Measurements from ENCODE around the gene KCNN2.
"Not testable (repeated sequence)": the region's sequence is repeated elsewhere in the genome, so short reads cannot be mapped to it uniquely, and the experiment has no call there.

The KCNN2 gene

DNA sequence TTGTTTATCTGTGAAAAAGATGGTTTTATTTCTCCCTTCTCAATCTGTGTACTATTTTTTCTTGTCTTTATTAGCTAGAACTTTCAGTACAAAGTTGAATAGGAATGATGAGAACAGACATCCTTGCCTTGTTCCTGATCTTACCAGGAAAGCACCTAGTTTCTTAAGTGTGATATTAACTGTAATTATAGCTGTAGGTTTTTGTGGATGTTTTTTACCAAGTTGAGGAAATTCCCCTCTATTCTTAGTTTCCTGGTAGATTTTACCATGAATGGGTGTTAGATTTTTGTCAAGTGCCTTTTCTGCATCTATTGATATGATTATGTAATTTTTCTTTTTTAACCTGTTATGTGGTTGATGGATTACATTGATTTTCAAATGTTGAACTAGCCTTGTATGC lies 68.7 kb downstream of the KCNN2 start:
- no peaks in the 10 kb centered on the region for H3K36me3 Mint-ChIP-seq (ENCODE audit: low read depth)
- TF ChIP-seq, protein P1, sequence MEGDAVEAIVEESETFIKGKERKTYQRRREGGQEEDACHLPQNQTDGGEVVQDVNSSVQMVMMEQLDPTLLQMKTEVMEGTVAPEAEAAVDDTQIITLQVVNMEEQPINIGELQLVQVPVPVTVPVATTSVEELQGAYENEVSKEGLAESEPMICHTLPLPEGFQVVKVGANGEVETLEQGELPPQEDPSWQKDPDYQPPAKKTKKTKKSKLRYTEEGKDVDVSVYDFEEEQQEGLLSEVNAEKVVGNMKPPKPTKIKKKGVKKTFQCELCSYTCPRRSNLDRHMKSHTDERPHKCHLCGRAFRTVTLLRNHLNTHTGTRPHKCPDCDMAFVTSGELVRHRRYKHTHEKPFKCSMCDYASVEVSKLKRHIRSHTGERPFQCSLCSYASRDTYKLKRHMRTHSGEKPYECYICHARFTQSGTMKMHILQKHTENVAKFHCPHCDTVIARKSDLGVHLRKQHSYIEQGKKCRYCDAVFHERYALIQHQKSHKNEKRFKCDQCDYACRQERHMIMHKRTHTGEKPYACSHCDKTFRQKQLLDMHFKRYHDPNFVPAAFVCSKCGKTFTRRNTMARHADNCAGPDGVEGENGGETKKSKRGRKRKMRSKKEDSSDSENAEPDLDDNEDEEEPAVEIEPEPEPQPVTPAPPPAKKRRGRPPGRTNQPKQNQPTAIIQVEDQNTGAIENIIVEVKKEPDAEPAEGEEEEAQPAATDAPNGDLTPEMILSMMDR (IDR thresholded peaks at IDR 0.05): no peak
- H3K4me1 Mint-ChIP-seq: no peaks in the 10 kb centered on the region
- H3K27ac Mint-ChIP-seq: no peak overlapping the region
- H3K4me3 Mint-ChIP-seq: no peak overlapping the region
- DNase-seq: no peak
- H3K9me3 Mint-ChIP-seq: peaks cover 11% of the 10 kb centered on the region
- no peaks in the 10 kb centered on the region for H3K27me3 Mint-ChIP-seq (ENCODE audit: low read depth, poor library complexity)

DNA sequence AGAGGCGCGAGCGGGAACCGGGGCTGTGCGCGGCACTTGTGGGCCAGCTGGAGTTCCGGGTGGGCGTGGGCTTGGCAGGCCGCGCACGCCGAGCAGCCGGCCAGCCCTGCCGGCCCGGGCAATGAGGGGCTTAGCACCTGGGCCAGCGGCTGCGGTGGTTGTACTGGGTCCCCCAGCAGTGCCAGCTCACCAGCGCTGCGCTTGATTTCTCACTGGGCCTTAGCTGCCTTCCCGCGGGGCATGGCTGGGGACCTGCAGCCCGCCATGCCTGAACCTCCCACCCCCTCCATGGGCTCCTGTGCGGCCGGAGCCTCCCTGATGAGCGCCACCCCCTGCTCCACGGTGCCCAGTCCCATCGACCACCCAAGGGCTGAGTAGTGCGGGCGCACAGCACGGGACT lies 70.8 kb downstream of the KCNN2 start:
- DNase-seq; H3K36me3 Mint-ChIP-seq (ENCODE audit: low read depth); H3K4me1 Mint-ChIP-seq; H3K27ac Mint-ChIP-seq; H3K4me3 Mint-ChIP-seq; H3K27me3 Mint-ChIP-seq (ENCODE audit: low read depth, poor library complexity): not testable (repeated sequence)
- peaks cover 11% of the 10 kb centered on the region for H3K9me3 Mint-ChIP-seq

DNA sequence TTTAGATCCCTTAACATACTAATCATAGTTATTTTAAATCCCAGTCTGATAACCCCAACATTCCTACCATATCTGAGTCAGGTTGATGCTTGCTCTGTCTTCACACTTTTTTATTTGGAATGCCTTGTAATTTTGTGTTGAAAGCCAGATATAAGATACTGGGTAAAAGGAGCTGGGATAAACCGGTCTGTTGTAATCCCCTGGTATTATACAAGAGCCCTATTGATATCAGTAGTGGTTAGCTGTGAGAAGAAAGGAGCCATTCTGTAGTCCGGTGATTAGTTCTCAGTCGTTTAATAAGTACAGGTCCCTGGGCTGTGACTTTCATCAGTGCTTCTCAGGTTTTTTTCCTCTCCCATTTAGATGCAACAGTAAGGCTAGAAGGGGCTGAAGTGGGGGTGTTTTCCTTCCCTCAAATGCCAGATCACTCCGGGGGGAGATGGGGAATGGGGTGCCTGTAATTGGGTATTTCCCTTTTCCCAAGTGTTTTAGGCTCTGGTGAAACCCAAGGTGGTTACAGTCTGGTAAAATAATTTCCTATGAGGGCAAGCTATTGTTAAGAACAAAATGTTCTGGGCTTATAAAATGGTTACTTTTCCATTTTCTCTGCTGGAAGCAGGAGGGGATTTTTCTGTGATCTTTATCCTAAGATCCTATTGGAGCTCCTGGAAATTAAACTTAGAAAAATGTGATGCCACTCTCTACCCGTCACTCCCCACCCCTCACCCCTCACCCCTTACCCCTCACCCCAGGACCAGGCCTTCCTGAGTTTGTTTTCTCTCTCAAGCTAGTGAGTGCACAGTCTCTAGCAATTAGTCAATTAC lies 72.7 kb downstream of the KCNN2 start:
- H3K27ac Mint-ChIP-seq: no peak overlapping the region
- no peaks in the 10 kb centered on the region for H3K4me1 Mint-ChIP-seq
- H3K36me3 Mint-ChIP-seq (ENCODE audit: low read depth): no peaks in the 10 kb centered on the region
- H3K27me3 Mint-ChIP-seq (ENCODE audit: low read depth, poor library complexity): no peaks in the 10 kb centered on the region
- no peak for DNase-seq
- no peak overlapping the region for H3K4me3 Mint-ChIP-seq
- peaks cover 11% of the 10 kb centered on the region for H3K9me3 Mint-ChIP-seq
- TF ChIP-seq, protein P1 (IDR thresholded peaks at IDR 0.05): no peak

- DNase-seq: no peak
- Mint-ChIP-seq H3K9me3 (peaks cover 11% of the 10 kb centered on the region), H3K4me3 (no peak overlapping the region), H3K36me3 (ENCODE audit: low read depth) (no peaks in the 10 kb centered on the region), H3K27me3 (ENCODE audit: low read depth, poor library complexity) (peaks cover 3% of the 10 kb centered on the region), H3K4me1 (no peaks in the 10 kb centered on the region), H3K27ac (no peak overlapping the region)
- TF ChIP-seq, protein P1 (IDR thresholded peaks at IDR 0.05): no peak
These were observed 73.3 kb downstream of the KCNN2 start for GRCh38 chr5:114435220-114435481.

- peaks cover 5% of the 10 kb centered on the region for H3K27me3 Mint-ChIP-seq (ENCODE audit: low read depth, poor library complexity)
- H3K36me3 Mint-ChIP-seq (ENCODE audit: low read depth): no peaks in the 10 kb centered on the region
- H3K27ac Mint-ChIP-seq: no peak overlapping the region
- H3K4me1 Mint-ChIP-seq: no peaks in the 10 kb centered on the region
- H3K9me3 Mint-ChIP-seq: peaks cover 11% of the 10 kb centered on the region
- H3K4me3 Mint-ChIP-seq: no peak overlapping the region
- no peak for DNase-seq
- TF ChIP-seq, protein P1 (IDR thresholded peaks at IDR 0.05): no peak
These were observed 74.0 kb downstream of the KCNN2 start for GRCh38 chr5:114435885-114436299.

- Mint-ChIP-seq H3K9me3 (peaks cover 5% of the 10 kb centered on the region), H3K36me3 (ENCODE audit: low read depth) (no peaks in the 10 kb centered on the region), H3K27me3 (ENCODE audit: low read depth, poor library complexity) (peaks cover 5% of the 10 kb centered on the region), H3K27ac (no peak overlapping the region), H3K4me1 (no peaks in the 10 kb centered on the region), H3K4me3 (no peak overlapping the region)
- no peak for DNase-seq
- TF ChIP-seq, protein P1 (IDR thresholded peaks at IDR 0.05): no peak
These were observed 76.1 kb downstream of the KCNN2 start for GRCh38 chr5:114437936-114438335.

Measured in nephron progenitor cell (in vitro differentiated cells).